HG03025 (cell line): ENCODE measurements around the gene SENP5.
"Not testable (repeated sequence)": the region's sequence is repeated elsewhere in the genome, so short reads cannot be mapped to it uniquely, and the experiment has no call there.

ENCODE experiments used
- ATAC-seq: cut with Tn5 transposase; IDR thresholded peaks from one replicate; pipeline ENCODE4 v1.9.1; 2021; ENCODE audit warnings: mild to moderate bottlenecking, moderate library complexity; ENCODE audit not compliant: unreplicated experiment, low FRiP score

Gene SENP5

GRCh38 chr3:196938576-196938975, 70.9 kb downstream of the SENP5 start:
- no peak for ATAC-seq

DNA sequence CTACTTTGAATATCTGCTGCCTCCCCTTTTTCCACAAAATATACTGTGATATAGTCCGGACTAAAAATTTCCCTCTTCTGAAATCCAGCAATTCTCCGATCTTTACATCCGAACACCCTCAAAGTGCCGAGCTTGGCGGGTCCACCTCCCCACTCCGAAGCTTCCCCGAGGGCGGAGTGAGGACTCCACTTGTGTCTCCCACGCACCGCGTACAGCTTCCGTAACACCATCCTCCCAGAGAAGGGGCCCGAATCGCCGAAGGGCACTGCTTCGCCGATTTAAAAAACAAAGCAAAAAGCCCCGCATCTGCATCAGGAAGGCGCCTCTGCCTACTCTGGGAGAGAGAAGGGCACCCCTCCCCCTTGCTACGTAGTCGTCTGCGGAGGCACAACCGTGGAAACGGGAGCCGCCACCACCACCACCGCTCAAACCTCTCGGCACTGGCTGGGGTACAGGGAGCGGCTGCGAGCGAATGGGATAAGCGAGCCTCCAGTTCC, 74.1 kb downstream of the SENP5 start:
- ATAC-seq, result peak; percentile 32

DNA sequence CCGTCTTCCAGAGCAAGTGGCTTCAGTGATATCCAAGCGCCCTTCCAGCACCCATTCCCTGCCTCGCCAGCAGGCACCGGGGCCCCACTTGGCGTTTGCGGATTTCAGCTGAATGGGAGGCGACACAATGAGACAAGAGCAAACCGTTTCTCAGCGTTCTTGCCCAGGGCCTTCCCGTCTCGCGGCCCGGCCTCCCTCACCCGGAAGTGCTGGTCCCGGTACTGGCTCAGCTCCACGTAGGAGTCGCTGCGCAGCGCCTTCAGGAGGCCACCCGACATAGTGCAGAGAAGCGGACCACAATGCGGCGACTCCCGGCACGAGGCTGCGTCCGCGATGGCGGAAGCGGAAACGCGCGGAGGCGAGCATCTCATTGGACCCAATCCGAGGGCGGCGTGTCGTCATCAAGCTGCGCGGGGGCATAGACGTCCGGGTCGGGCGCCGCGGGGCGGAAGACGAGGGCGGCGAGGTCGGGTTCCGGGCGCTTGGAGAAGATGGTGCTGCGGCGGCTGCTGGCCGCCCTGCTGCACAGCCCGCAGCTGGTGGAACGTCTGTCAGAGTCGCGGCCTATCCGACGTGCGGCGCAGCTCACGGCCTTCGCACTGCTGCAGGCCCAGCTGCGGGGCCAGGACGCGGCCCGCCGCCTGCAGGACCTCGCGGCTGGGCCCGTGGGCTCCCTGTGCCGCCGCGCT, 74.7 kb downstream of the SENP5 start, which contains the start of gene NCBP2:
NCBP2 (minus strand) TSS at position 303 of the 689 bp plus-strand sequence; CDS start at position 278, 25 bp downstream.
- ATAC-seq, result peak; percentile 80

GRCh38 chr3:196942915-196943277, 75.2 kb downstream of the SENP5 start:
- ATAC-seq, result peak; percentile 3

GRCh38 chr3:196944037-196944790, 76.5 kb downstream of the SENP5 start:
- not testable (repeated sequence) for ATAC-seq

- ATAC-seq, result no peak
Measured at GRCh38 chr3:196947136-196947859, 79.6 kb downstream of the SENP5 start.

DNA sequence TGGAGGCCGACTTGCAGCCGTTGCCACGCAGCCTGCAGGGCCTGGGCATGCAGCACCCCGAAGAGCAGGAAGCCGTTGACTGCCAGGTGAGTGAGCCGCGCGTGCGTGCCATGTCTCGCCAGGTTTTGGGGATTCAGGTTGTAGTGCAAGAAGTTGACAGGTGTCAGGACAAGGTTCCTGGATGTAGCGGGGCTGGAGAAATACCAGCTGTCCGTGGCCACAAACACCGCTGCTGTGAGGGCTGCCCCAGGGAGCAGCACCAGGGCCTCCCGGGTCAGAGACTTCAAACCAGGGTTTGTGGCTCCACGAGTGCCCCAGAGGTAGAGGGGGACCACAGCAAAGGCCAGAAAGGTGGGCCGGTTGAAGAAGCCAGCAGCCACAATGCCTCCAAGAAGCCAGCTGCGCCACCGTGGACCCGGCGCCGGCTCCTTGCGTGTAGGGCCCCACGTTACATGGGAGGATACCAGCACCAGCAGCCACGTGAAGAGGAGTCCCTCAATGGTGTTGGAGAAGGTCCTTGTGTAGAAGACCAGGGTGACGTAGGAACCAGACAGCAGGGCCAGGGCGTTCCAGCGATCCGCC, 80.2 kb downstream of the SENP5 start:
- no peak for ATAC-seq

DNA sequence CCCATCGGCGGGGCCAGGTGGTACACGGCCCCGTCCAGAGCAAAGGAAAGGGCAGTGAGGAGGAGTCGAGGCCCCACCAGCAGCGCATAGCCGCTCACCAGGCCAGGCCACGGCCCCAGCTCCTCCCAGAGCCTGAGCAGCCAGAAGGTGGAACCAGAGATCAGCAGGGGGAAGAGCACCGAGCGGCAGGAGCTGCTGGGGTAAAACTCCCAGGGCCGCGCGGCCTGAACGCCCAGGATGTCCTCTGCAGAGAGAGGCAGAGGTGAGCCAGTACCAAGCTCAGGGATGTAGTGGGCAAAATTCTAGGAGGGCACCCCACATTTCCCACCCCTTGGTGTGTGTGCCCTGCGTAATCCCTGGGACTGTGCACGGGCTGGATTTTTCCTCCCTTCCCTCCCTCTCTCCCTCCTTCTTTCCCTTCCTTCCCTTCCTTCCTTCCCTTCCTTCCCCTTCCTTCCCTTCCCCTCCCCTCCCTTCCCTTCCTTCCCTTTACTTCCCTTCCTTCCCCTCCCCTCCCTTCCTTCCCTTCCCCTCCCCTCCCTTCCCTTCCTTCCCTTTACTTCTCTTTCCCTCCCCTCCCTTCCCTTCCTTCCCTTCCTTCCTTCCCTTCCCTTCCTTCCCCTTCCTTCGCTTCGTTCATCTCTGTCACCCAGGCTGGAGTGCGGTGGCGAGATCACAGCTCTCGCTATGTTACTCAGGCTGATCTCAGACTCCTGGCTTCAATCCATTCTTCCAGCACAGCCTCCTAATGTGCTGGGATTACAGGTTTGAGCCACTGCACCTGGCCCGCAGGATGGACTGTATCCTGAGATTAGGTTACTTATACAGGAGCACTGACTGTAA, 80.9 kb downstream of the SENP5 start:
- no peak for ATAC-seq

DNA sequence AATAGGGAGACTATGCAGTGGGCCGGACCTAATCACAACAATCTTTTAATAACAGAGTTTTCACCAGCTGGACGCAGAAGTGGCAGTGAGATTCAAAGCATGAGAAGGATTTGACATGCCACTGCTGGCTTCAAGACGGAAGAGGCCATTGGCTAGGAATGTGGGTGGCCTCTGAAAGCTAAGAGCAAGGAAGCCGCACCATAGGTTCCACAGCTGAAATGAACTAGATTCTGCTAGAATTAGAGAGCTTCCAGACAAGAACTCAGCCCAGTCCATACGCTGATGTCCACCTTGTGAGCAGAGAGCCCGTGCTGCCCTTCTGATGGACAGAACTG, 81.5 kb downstream of the SENP5 start:
- ATAC-seq, result no peak

DNA sequence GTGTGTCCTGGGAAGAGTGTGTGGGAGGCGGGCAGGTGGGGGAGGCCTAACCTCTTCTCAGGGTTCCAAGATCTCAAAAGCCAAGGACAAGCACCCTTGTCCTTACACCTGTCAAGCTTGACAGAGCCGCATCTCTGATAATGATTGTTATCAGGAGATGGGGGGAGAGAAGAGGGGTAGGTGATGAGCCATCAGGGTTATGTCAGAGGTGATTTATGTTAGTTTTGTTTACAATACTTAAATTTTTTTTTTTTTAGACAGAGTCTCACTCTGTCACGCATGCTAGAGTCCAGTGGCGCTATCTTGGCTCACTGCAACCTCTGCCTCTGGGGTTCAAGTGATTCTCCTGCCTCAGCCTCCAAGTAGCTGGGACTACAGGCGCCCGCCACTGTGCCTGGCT, 82.0 kb downstream of the SENP5 start:
- no peak for ATAC-seq

DNA sequence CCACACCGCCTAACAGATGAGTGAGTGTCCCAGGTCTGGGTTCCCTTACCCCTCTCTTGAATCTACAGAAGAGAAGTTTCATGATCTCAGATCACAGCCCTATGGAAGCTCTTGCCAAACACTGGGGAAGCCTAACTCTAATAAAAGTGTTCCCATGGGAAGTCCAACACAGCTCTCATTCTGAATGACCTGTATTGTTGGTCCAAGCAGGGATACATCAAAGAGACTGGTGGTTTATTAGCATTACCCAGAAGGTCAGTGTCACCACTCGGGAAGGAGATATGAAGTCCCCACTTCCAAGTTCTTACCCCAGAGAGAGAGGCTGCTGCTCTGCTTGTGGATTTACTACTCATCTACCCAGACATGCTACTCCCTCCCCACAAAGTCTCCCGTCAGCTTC, 83.7 kb downstream of the SENP5 start:
- ATAC-seq, result no peak

DNA sequence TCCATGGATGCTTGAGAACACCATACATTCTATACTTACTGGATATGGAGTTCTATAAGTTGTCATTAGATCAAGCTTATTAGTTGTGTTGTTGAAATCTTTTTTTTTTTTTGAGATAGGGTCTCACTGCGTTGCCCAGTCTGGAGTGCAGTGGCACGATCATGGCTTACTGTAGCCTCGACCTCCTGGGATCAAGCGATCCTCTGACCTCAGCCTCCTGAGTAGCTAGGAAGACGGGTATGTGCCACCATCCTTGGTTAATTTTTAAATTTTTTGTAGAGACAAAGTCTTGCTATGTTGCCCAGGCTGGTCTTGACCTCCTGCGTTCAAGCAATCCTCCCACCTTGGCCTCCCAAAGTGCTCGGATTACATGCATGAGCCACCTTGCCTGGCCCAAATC, 87.1 kb downstream of the SENP5 start:
- no peak for ATAC-seq

DNA sequence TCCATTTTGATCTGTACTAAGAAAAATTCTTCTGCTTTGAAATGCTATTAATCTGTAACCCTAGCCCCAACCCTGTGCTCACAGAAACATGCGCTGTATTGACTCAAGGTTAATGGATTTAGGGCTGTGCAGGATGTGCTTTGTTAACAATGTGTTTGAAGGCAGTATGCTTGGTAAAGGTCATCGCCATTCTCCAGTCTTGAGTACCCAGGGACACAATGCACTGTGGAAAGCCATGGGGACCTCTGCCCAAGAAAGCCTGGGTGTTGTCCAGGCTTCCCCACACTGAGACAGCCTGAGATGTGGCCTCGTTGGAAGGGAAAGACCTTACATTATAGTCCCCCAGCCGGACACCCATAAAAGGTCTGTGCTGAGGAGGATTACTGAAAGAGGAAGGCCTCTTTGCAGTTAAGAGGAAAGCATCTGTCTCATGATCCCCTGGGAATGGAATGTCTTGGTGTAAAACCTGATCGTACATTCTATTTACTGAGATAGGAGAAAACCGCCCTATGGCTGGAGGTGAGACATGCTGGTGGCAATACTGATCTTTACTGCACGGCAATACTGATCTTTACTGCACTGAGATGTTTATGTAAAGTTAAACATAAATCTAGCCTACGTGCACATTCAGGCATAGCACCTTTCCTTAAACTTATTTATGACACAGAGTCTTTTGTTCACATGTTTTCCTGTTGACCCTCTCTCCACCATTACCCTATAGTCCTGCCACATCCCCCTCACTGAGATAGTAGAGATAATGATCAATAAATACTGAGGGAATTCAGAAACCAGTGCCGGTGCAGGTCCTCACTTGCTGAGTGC, 94.6 kb downstream of the SENP5 start:
- no peak for ATAC-seq

DNA sequence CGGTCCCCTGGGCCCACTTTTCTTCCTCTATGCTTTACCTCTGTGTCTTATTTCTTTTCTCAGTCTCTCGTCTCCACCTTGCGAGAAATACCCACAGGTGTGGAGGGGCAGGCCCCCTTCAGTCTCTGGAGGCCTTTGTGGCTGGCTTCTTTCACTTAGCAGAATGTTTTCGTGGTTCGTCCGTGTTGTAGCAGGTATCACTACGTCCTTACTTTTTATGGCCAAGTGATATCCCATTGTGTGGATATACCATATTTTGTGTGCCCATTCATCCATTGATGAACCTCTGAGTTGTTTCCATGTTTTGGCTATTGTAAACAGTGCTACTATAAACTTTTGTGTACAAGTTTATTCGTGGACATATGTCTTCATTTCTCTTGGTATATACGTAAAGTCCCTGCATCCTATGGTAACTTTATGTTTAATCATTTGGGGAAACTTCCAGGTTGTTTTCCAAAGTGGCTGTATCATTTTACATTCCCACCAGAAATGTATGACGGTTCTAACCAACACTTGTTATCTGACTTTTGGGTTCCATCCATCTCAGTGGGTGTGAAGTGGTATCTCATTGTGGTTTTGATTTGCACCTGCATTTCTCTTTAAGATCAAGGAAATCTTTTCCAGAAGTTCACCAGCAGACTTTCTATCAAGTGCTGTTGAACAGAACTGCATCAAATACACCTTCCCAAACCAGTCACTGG, 95.4 kb downstream of the SENP5 start:
- ATAC-seq, result no peak

GRCh38 chr3:196963631-196963953, 95.9 kb downstream of the SENP5 start:
- no peak for ATAC-seq

DNA sequence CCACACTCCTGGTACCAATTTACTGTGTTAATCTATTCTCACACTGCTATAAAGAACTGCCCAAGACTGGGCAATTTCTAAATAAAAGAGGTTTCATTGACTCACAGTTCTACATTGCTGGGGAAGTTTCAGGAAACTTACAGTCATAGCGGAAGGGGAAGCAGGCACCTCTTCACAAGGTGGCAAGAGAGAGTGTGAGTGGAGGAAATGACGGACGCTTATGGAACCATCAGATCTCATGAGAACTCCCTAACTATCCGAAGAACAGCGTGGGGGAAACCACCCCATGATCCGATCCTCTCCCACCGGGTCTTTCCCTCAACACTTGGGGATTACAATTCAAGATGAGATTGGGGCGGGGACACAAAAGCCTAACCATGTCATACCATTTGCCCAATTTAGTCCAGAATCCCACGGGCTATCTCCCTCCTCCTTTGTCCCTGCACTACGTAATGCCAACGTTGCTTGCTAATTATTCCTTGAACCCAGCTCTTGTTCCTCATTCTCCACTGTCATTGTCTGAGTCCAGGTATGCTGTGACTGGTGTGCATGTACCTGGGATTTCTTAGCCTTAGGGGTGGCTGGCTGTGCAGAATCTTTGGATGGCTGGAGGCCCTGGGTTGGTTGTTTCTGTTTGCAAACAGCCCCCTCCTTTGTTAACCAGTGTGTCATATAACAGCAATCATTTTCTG, 97.5 kb downstream of the SENP5 start:
- no peak for ATAC-seq

GRCh38 chr3:196965804-196966173, 98.1 kb downstream of the SENP5 start:
- ATAC-seq, result no peak
